ENCODE measurements around the gene VSTM2L.

- no peak for TF ChIP-seq CTCF (IDR thresholded peaks at IDR 0.05; ENCODE audit: low read length)
- TF ChIP-seq EZH2 (IDR thresholded peaks at IDR 0.05; ENCODE audit: borderline replicate concordance, low read length): no peak
Observed at GRCh38 chr20:37927410-37928095, 24.6 kb downstream of the VSTM2L start.

Measured in OCI-LY1 (cell line).